ENCODE measurements around the gene RAPGEF5.
A peak's percentile ranks its signal among the peaks of the same experiment; 100 is the strongest.
"Not testable (repeated sequence)": the region's sequence is repeated elsewhere in the genome, so short reads cannot be mapped to it uniquely, and the experiment has no call there.

The RAPGEF5 gene

GRCh38 chr7:22110881-22111280, 246.1 kb downstream of the RAPGEF5 start:
- intact Hi-C loops (cut with DNase I), result loop anchor here (1.0 to 2.0 kb wide), 3 partner anchors 146 to 378 kb away; no protein-coding TSS in a partner anchor
- peak in 1 of 10 donors; percentile 32 for DNase-seq

- peak in 8 of 10 donors; percentile 61 to 95 (median 81) for DNase-seq
- intact Hi-C loops (cut with DNase I), result loop anchor here (1.0 to 2.0 kb wide), 3 partner anchors 146 to 379 kb away; no protein-coding TSS in a partner anchor
These were observed 246.6 kb downstream of the RAPGEF5 start for GRCh38 chr7:22110227-22110839.

- DNase-seq, result peak in 7 of 10 donors; percentile 37 to 94 (median 71)
- intact Hi-C loops (cut with DNase I), result loop anchor here (1.0 to 2.0 kb wide), 3 partner anchors 147 to 380 kb away; no protein-coding TSS in a partner anchor
These were observed 247.2 kb downstream of the RAPGEF5 start for GRCh38 chr7:22109761-22110160.

- DNase-seq, result peak; percentile 62 to 97 (median 80)
- intact Hi-C loops (cut with DNase I), result no loop called here
These were observed 248.7 kb downstream of the RAPGEF5 start for GRCh38 chr7:22108151-22108845.

- DNase-seq, result peak in 1 of 10 donors; percentile 10
- intact Hi-C loops (cut with DNase I), result no loop called here
These were observed 251.4 kb downstream of the RAPGEF5 start for GRCh38 chr7:22105550-22105949.

- intact Hi-C loops (cut with DNase I), result no loop called here
- no peak for DNase-seq
These were observed 262.3 kb downstream of the RAPGEF5 start for GRCh38 chr7:22094413-22095342.

GRCh38 chr7:22093936-22094335, 263.0 kb downstream of the RAPGEF5 start:
- intact Hi-C loops (cut with DNase I), result no loop called here
- DNase-seq, result no peak

- intact Hi-C loops (cut with DNase I), result no loop called here
- no peak for DNase-seq
These were observed 264.0 kb downstream of the RAPGEF5 start for GRCh38 chr7:22093001-22093400.

- intact Hi-C loops (cut with DNase I); DNase-seq: not testable (repeated sequence)
These were observed 265.9 kb downstream of the RAPGEF5 start for GRCh38 chr7:22090958-22091525.

GRCh38 chr7:22090512-22090911, 266.4 kb downstream of the RAPGEF5 start:
- no peak for DNase-seq
- intact Hi-C loops (cut with DNase I), result no loop called here

GRCh38 chr7:22090107-22090506, 266.8 kb downstream of the RAPGEF5 start:
- no peak for DNase-seq
- intact Hi-C loops (cut with DNase I), result no loop called here

- intact Hi-C loops (cut with DNase I), result loop anchor here (10.0 kb wide), 1 partner anchor 84 kb away; no protein-coding TSS in a partner anchor
These were observed 268.1 kb downstream of the RAPGEF5 start for GRCh38 chr7:22088827-22089226.

GRCh38 chr7:22087861-22088260, 269.1 kb downstream of the RAPGEF5 start:
- intact Hi-C loops (cut with DNase I), result loop anchor here (10.0 kb wide), 1 partner anchor 83 kb away; no protein-coding TSS in a partner anchor
- DNase-seq, result no peak

More at GRCh38 chr7:22088827-22089226, 268.1 kb downstream of the RAPGEF5 start:
- DNase-seq, result no peak

GRCh38 chr7:22083704-22084240, 273.2 kb downstream of the RAPGEF5 start:
- intact Hi-C loops (cut with DNase I), result loop anchor here (5.0 to 10.0 kb wide), 5 partner anchors 79 to 826 kb away; partner anchors contain the start of genes CDCA7L and SP4
- peak in 2 of 10 donors; percentile 21 to 74 for DNase-seq

- intact Hi-C loops (cut with DNase I), result loop anchor here (5.0 to 10.0 kb wide), 5 partner anchors 78 to 826 kb away; partner anchors contain the start of genes CDCA7L and SP4
- DNase-seq, result peak; percentile 87 to 99 (median 95)
These were observed 273.9 kb downstream of the RAPGEF5 start for GRCh38 chr7:22082886-22083703.

GRCh38 chr7:22082553-22082885, 274.4 kb downstream of the RAPGEF5 start:
- no peak for DNase-seq
- intact Hi-C loops (cut with DNase I), result loop anchor here (5.0 to 10.0 kb wide), 5 partner anchors 78 to 825 kb away; partner anchors contain the start of genes CDCA7L and SP4

GRCh38 chr7:22080219-22080618, 276.7 kb downstream of the RAPGEF5 start:
- intact Hi-C loops (cut with DNase I), result loop anchor here (5.0 to 10.0 kb wide), 5 partner anchors 75 to 823 kb away; partner anchors contain the start of genes CDCA7L and SP4

GRCh38 chr7:22078872-22079271, 278.1 kb downstream of the RAPGEF5 start:
- intact Hi-C loops (cut with DNase I); DNase-seq: not testable (repeated sequence)

More at GRCh38 chr7:22080219-22080618, 276.7 kb downstream of the RAPGEF5 start:
- not testable (repeated sequence) for DNase-seq

- intact Hi-C loops (cut with DNase I), result no loop called here
- DNase-seq, result no peak
These were observed 281.4 kb downstream of the RAPGEF5 start for GRCh38 chr7:22075561-22075960.
